Memory B cell (primary cell): ENCODE data around the gene LPP.

ENCODE experiments used
- ATAC-seq: fragments of 150-1000 bp; cut with Tn5 transposase; 2 replicates; pipeline ENCODE4 v1.10.0; 2021; ENCODE audit warnings: low read depth, mild to moderate bottlenecking, moderate library complexity
- DNase-seq, 2 donors: peaks; one replicate each; pipeline ENCODE4 v3.0.0; 2022; ENCODE audit warnings: low spot score in 2 of 2
- H3K27ac Mint-ChIP-seq: one replicate; pipeline ENCODE4 v1.8.0; 2022; ENCODE audit warnings: mild to moderate bottlenecking, moderate library complexity, mixed read lengths
- H3K27me3 Mint-ChIP-seq: one replicate; pipeline ENCODE4 v1.8.0; 2022; ENCODE audit warnings: mixed read lengths
- H3K36me3 Mint-ChIP-seq: one replicate; pipeline ENCODE4 v1.8.0; 2022; ENCODE audit warnings: mild to moderate bottlenecking, mixed read lengths
- H3K4me1 Mint-ChIP-seq: one replicate; pipeline ENCODE4 v1.8.0; 2022; ENCODE audit warnings: mixed read lengths
- H3K4me3 Mint-ChIP-seq: one replicate; pipeline ENCODE4 v1.8.0; 2022; ENCODE audit warnings: mild to moderate bottlenecking, moderate library complexity, mixed read lengths
- H3K9me3 Mint-ChIP-seq: one replicate; pipeline ENCODE4 v1.8.0; 2022; ENCODE audit warnings: mixed read lengths

The LPP gene

DNA sequence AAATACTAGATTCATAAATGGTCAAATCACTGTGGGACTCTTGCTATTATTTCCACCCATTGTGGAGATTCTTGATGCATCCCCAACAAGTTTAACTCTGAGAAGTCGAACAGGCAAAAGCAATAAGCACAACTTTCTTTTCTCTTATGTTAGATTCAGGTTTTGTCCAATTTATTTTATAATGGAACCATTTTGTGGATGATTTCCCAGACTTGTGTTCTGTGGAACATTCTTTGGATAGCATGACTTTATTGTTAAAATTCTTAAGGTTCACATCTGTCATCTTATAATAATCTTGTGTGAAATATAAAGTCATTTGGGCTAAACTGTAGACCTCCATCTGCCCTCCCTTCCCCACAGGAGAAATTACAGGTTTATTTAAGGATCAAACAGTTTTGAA lies 213.7 kb downstream of the LPP start:
- ATAC-seq (no peak), DNase-seq (no peak)
- H3K36me3 Mint-ChIP-seq = peaks cover 4% of the 10 kb centered on the region
- H3K27me3 Mint-ChIP-seq = no peaks in the 10 kb centered on the region
- no peaks in the 10 kb centered on the region for H3K9me3 Mint-ChIP-seq
- peaks cover 26% of the 10 kb centered on the region for H3K4me1 Mint-ChIP-seq
- no peak overlapping the region for H3K27ac Mint-ChIP-seq
- no peak overlapping the region for H3K4me3 Mint-ChIP-seq

DNA sequence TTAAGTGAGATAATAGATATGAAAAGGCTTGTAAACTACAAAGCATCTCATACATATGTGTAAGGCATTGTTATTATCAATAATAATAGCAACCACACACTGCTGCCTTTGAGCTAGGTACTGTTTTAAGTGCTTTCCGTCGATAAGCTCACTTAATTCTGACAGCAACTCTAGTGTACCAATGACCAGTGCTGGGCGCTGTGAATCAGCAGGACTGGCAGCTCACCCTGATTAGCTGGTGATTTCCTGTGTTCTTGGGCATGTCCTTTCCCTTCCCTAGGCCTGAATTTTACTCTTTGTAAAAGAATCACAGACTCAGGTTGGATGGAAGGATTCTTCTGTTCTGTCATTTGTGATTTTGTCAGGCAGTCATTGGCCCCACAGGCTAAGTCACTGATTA lies 215.6 kb downstream of the LPP start:
- DNase-seq (no peak), ATAC-seq (no peak)
- H3K27me3 Mint-ChIP-seq = no peaks in the 10 kb centered on the region
- H3K27ac Mint-ChIP-seq = peak overlapping the region; percentile 72
- peaks cover 16% of the 10 kb centered on the region for H3K4me1 Mint-ChIP-seq
- peaks cover 4% of the 10 kb centered on the region for H3K36me3 Mint-ChIP-seq
- H3K9me3 Mint-ChIP-seq = no peaks in the 10 kb centered on the region
- H3K4me3 Mint-ChIP-seq = no peak overlapping the region

DNA sequence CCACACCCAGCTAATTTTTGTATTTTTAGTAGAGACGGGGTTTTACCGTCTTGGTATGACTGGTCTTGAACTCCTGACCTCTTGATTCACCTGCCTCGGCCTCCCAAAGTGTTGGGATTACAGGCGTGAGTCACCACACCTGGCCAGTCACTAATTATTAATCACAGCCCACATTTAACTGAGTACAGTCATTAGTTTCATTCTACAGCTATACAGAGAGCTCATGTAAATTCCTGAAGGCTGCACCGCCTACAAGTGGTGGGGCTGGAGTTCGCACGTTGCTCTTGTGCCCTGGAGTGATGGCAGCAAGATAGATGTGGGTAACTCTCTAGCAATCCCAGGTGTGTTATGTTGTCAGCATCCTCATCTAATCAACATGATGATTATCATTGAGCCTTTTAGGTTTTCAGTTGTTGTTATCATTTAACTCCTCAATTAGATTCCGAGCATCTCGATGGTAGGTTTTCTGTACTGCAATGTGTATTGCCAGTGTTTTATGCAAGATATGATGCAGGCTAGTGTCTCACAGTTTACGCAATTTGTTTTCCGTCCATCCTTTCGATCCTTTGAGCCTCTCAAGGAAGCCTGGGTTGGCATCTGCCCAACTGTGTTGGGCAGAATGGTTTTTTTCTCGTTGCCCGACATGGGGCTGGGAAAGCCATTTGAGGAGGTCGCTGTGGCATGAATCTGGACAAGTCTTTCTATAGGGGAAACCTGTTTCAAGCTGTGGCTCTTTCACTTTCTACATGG lies 216.3 kb downstream of the LPP start:
- Mint-ChIP-seq H3K4me3 (no peak overlapping the region), H3K36me3 (peaks cover 4% of the 10 kb centered on the region), H3K27me3 (no peaks in the 10 kb centered on the region), H3K9me3 (no peaks in the 10 kb centered on the region), H3K4me1 (peaks cover 16% of the 10 kb centered on the region), H3K27ac (peak overlapping the region; percentile 41)
- no peak for DNase-seq
- ATAC-seq = no peak

DNA sequence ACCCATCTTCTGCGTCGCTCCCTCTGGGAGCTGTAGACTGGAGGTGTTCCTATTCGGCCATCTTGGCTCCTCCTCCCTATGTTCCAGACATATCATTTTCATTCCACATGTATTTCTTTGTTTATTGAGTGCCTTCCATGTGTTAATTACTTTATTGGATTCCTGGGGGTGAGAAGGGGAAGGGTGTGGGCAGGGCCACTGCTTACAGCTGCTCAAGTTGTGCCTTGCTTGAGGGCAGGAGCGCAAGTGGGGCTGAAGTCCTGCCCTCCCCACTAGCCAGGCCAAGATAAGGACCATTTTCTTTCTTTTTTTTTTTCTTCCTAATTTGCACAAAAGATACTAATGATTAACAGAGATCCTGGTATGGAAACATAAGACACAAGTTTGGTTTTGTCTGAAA lies 224.8 kb downstream of the LPP start:
- H3K27me3 Mint-ChIP-seq = no peaks in the 10 kb centered on the region

DNA sequence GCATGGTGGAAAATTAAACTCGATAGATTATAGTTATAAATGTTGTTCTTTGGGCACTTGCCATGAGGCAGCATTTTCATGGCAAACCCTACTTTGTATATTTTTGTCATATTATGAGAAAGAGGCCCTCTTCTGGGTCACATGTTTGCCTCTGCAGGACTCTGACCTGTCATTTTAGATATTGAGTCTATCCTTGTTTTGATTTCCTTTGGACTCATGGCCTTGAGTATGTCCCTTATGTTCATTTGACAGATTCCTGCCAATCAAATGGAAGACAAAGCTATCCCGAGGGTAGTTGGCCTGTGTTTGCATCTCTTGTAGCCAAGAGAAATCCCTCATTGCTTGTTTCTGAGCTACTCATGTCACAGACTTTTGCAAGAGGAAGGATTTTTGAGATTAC lies 226.3 kb downstream of the LPP start:
- no peaks in the 10 kb centered on the region for H3K27me3 Mint-ChIP-seq
- no peak overlapping the region for H3K4me3 Mint-ChIP-seq
- no peak for ATAC-seq
- peaks cover 17% of the 10 kb centered on the region for H3K36me3 Mint-ChIP-seq
- peaks cover 32% of the 10 kb centered on the region for H3K4me1 Mint-ChIP-seq
- peaks cover 11% of the 10 kb centered on the region for H3K9me3 Mint-ChIP-seq
- H3K27ac Mint-ChIP-seq = peak overlapping the region; percentile 17
- no peak for DNase-seq

More for the DNA sequence above, 224.8 kb downstream of the LPP start:
- DNase-seq = no peak
- peaks cover 24% of the 10 kb centered on the region for H3K4me1 Mint-ChIP-seq
- H3K27ac Mint-ChIP-seq = no peak overlapping the region
- H3K4me3 Mint-ChIP-seq = no peak overlapping the region
- H3K36me3 Mint-ChIP-seq = peaks cover 19% of the 10 kb centered on the region
- no peak for ATAC-seq
- H3K9me3 Mint-ChIP-seq = peaks cover 11% of the 10 kb centered on the region

DNA sequence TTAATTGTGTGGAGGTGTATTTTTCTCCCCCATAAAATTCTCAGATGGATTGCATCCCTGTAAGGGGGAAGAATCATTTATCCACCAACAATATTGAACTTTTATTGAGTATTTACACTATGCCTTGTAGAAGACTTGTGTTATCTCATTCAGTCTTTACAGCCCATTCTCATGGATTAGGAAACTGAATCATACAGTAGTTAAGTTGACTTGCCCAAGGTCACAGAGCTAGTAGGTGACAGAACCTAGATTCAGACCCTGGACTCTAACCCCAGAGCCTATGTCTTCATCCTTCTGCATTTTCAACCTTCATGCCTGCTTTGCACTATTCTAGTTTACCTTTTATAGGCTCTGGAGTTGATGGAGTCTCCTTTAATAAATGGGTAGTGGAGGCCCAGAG lies 226.8 kb downstream of the LPP start:
- no peak overlapping the region for H3K4me3 Mint-ChIP-seq
- H3K27me3 Mint-ChIP-seq = no peaks in the 10 kb centered on the region
- H3K4me1 Mint-ChIP-seq = peaks cover 33% of the 10 kb centered on the region
- H3K27ac Mint-ChIP-seq = peak overlapping the region; percentile 6
- H3K36me3 Mint-ChIP-seq = peaks cover 15% of the 10 kb centered on the region
- peaks cover 11% of the 10 kb centered on the region for H3K9me3 Mint-ChIP-seq
- DNase-seq (no peak), ATAC-seq (no peak)

DNA sequence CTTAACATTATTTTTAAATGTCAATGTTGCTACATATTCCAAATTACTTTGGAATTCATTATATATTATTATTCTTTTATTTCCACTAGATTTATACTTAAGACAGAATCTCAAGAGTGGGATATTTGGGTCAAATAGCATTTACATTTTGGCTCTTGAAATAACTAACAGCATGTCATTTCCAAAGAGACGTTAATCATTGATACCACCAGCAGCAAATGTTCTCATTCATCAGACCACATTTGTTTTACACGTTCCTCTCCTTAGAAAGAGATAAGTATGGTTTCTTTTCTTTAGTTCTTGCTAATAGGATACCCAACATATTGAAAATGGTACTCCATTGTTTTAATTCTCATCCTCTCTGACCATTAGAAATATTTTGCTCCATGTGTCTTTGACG lies 229.8 kb downstream of the LPP start:
- Mint-ChIP-seq H3K27ac (no peak overlapping the region), H3K4me1 (peaks cover 30% of the 10 kb centered on the region), H3K9me3 (no peaks in the 10 kb centered on the region), H3K4me3 (no peak overlapping the region), H3K27me3 (no peaks in the 10 kb centered on the region), H3K36me3 (peaks cover 7% of the 10 kb centered on the region)
- no peak for DNase-seq
- ATAC-seq = no peak

GRCh38 chr3:188385295-188385694 lies 231.3 kb downstream of the LPP start:
- no peak overlapping the region for H3K4me3 Mint-ChIP-seq
- DNase-seq (no peak), ATAC-seq (no peak)
- H3K27ac Mint-ChIP-seq = peak overlapping the region; percentile 6
- no peaks in the 10 kb centered on the region for H3K9me3 Mint-ChIP-seq
- H3K4me1 Mint-ChIP-seq = peaks cover 32% of the 10 kb centered on the region
- peaks cover 3% of the 10 kb centered on the region for H3K36me3 Mint-ChIP-seq
- H3K27me3 Mint-ChIP-seq = no peaks in the 10 kb centered on the region

DNA sequence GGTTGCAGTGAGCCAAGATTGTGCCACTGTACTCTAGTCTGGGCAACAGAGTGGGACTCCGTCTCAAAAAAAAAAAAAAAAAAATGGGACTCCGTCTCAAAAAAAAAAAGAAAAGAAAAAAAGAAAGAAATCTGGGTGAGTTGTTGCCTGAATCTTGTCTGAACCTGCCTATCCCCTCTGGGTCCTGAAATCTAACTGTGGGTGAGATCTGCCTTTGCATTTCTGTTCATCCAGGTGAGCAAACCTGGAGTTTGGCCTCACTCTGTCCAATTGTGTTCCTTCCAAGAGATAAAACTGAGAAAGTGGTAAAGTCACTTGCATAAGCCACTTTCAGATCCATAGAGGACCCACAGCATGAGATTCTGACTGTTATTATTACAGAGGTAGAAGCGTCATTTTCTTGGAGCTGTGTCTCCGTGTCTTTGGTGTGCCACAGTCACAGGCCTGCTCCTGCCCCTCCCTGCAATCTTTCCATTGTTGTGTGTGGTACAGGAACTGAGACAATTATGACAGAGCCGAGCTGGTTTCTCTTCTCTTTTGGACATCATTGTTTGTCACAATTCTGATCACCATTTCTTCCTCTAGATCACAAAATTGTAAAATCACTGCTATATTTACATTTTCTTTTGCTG lies 235.9 kb downstream of the LPP start:
- no peaks in the 10 kb centered on the region for H3K27me3 Mint-ChIP-seq
- no peaks in the 10 kb centered on the region for H3K9me3 Mint-ChIP-seq
- ATAC-seq (peak; percentile 96), DNase-seq (peak; percentile 25 to 60)
- H3K36me3 Mint-ChIP-seq = peaks cover 5% of the 10 kb centered on the region
- H3K4me3 Mint-ChIP-seq = peak overlapping the region; percentile 62
- peaks cover 43% of the 10 kb centered on the region for H3K4me1 Mint-ChIP-seq
- H3K27ac Mint-ChIP-seq = peak overlapping the region; percentile 98

DNA sequence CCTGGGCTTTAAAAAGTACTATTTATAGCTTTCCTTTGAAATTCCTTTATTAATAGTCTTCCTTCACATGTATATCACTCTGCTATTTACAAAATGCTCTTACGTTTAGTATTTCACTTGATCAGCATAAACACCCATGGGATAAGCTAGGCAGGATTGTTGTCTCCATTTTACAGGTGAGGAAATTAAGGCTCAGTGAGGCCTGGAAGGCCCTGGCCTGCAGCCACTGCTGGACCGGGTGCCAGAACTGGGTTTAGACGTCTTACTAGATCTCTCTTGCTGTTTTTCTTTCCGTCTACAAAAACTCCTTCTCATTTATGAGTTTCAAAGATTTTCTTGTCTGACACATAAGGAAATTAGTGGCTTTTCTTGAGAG lies 236.4 kb downstream of the LPP start:
- Mint-ChIP-seq H3K27me3 (no peaks in the 10 kb centered on the region), H3K36me3 (peaks cover 5% of the 10 kb centered on the region), H3K4me3 (peak overlapping the region; percentile 62), H3K4me1 (peaks cover 39% of the 10 kb centered on the region), H3K9me3 (no peaks in the 10 kb centered on the region), H3K27ac (peak overlapping the region; percentile 98)
- ATAC-seq (peak; percentile 29), DNase-seq (no peak)

GRCh38 chr3:188390775-188391443 lies 237.0 kb downstream of the LPP start:
- H3K27ac Mint-ChIP-seq = peak overlapping the region; percentile 98
- H3K4me3 Mint-ChIP-seq = peak overlapping the region; percentile 62
- H3K36me3 Mint-ChIP-seq = peaks cover 5% of the 10 kb centered on the region
- no peaks in the 10 kb centered on the region for H3K27me3 Mint-ChIP-seq
- DNase-seq (no peak), ATAC-seq (peak; percentile 21)
- H3K9me3 Mint-ChIP-seq = no peaks in the 10 kb centered on the region
- H3K4me1 Mint-ChIP-seq = peaks cover 39% of the 10 kb centered on the region

- H3K36me3 Mint-ChIP-seq = peaks cover 5% of the 10 kb centered on the region
- no peaks in the 10 kb centered on the region for H3K27me3 Mint-ChIP-seq
- H3K9me3 Mint-ChIP-seq = no peaks in the 10 kb centered on the region
- no peak overlapping the region for H3K4me3 Mint-ChIP-seq
- DNase-seq = no peak
- H3K4me1 Mint-ChIP-seq = peaks cover 35% of the 10 kb centered on the region
- no peak for ATAC-seq
- peak overlapping the region; percentile 98 for H3K27ac Mint-ChIP-seq
Measured at GRCh38 chr3:188391592-188391991, 237.6 kb downstream of the LPP start.

DNA sequence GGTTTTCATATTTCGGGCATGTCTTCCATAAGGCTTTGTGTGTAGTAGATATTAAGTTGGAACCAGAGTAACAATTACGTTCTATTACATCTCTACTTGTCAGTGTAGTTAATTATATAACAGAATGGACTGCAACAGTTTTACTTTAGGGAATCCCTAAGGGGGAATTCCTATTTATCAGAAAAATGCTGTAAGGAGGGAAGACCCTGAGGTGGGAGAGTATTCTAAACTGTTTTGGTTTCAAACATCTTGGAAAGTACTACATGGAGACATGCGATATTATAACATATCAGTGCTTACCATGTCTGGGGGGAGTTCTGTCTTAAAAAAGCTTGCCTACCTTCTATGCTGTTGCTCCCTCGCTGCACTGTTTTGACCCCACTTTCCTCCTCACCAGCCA lies 238.1 kb downstream of the LPP start:
- Mint-ChIP-seq H3K27ac (peak overlapping the region; percentile 98), H3K4me1 (peaks cover 39% of the 10 kb centered on the region), H3K9me3 (no peaks in the 10 kb centered on the region), H3K36me3 (peaks cover 5% of the 10 kb centered on the region), H3K4me3 (no peak overlapping the region), H3K27me3 (no peaks in the 10 kb centered on the region)
- ATAC-seq (no peak), DNase-seq (no peak)

DNA sequence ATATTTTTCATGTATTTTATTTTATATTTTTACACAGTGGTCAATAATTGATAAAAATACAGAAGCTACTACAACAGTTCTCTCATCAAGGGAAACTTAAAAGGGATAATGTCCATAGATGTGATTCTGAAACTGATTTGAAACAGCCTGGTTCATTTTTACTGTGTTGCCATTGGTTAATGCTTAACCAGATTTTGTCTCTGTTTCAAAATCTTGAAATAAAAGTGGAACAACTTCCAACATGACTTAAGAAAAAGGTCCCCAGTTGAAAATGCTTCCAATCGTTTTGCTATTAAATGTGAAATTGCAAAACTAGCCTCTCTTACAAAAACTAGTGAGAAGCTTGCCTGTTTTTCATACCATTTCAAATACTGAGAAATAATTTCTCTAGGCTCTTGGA lies 240.7 kb downstream of the LPP start:
- Mint-ChIP-seq H3K9me3 (no peaks in the 10 kb centered on the region), H3K27me3 (no peaks in the 10 kb centered on the region), H3K4me1 (peaks cover 57% of the 10 kb centered on the region), H3K27ac (no peak overlapping the region), H3K4me3 (no peak overlapping the region), H3K36me3 (peaks cover 2% of the 10 kb centered on the region)
- no peak for ATAC-seq
- DNase-seq = no peak
